SU-DHL-6 (cell line): ENCODE measurements around the gene TRPM2.
A peak's percentile ranks its signal among the peaks of the same experiment; 100 is the strongest.

Experiments
- H2AFZ ChIP-seq: fragments of 200-600 bp; sonication (generic); 2 replicates; pipeline ENCODE4 v1.6.1; 2014; ENCODE audit warnings: low read depth, mild to moderate bottlenecking, moderate library complexity, mixed read lengths, antibody characterized with exemption, low read length; ENCODE audit not compliant: severe bottlenecking
- H3F3A ChIP-seq: fragments of 200-600 bp; shearing (Covaris generic); 2 replicates; pipeline ENCODE4 v1.6.0; 2016; ENCODE audit warnings: antibody characterized with exemption, mild to moderate bottlenecking; ENCODE audit not compliant: insufficient read depth
- H3K27ac ChIP-seq: fragments of 200-600 bp; sonication (generic); 2 replicates; pipeline ENCODE4 v1.5.1; 2016; ENCODE audit warnings: low read depth, mild to moderate bottlenecking, low read length, moderate library complexity, mixed read lengths
- H3K27me3 ChIP-seq: fragments of 200-600 bp; sonication (generic), shearing (Covaris generic); 2 replicates; pipeline ENCODE4 v1.6.0; 2014; ENCODE audit warnings: mild to moderate bottlenecking, low read length
- H3K36me3 ChIP-seq: fragments of 200-600 bp; sonication (generic); 2 replicates; pipeline ENCODE4 v1.6.1; 2014; ENCODE audit warnings: mild to moderate bottlenecking, low read length, mixed read lengths
- H3K4me2 ChIP-seq: fragments of 300-600, 200-600 bp; shearing (Covaris generic), sonication (generic); 2 replicates; pipeline ENCODE4 v1.6.0; 2014; ENCODE audit warnings: low read length, low read depth, mild to moderate bottlenecking; ENCODE audit not compliant: poor library complexity, severe bottlenecking
- H3K4me3 ChIP-seq: fragments of 200-600 bp; sonication (generic); 2 replicates; pipeline ENCODE4 v1.5.1; 2014; ENCODE audit warnings: antibody characterized with exemption, low read length, mild to moderate bottlenecking, mixed read lengths; ENCODE audit not compliant: insufficient read depth, poor library complexity, severe bottlenecking
- H3K79me2 ChIP-seq: fragments of 200-600 bp; sonication (generic); 2 replicates; pipeline ENCODE4 v1.6.1; 2014; ENCODE audit warnings: mild to moderate bottlenecking, low read length, moderate library complexity; ENCODE audit not compliant: insufficient read depth
- H3K9ac ChIP-seq: fragments of 200-600 bp; sonication (generic); 2 replicates; pipeline ENCODE4 v1.7.0; 2014; ENCODE audit warnings: mild to moderate bottlenecking, low read length
- H3K9me2 ChIP-seq: fragments of 200-600 bp; sonication (generic); replicated peaks from 2 replicates; pipeline ENCODE4 v1.6.1; 2014; ENCODE audit warnings: low read length; ENCODE audit not compliant: insufficient read depth
- H3K9me3 ChIP-seq: fragments of 200-600 bp; sonication (generic); 2 replicates; pipeline ENCODE4 v1.6.1; 2014; ENCODE audit warnings: low read length, mixed read lengths; ENCODE audit not compliant: insufficient read depth
- H4K20me1 ChIP-seq: fragments of 200-600 bp; sonication (generic); 2 replicates; pipeline ENCODE4 v1.6.1; 2014; ENCODE audit warnings: low read depth, mild to moderate bottlenecking, antibody characterized with exemption, low read length, moderate library complexity, mixed read lengths
- EZH2phosphoT487 ChIP-seq: fragments of 200-600 bp; sonication (generic), shearing (Covaris generic); conservative IDR thresholded peaks from 2 replicates; pipeline ENCODE4 v1.6.1; 2018; ENCODE audit warnings: mild to moderate bottlenecking, antibody characterized with exemption, low read length, moderate library complexity, mixed read lengths
- TF ChIP-seq, protein P1 (sequence below): fragments of 200-600 bp; sonication (generic); IDR thresholded peaks from one replicate; pipeline ENCODE4 v1.5.1; 2017; ENCODE audit warnings: antibody characterized with exemption, mild to moderate bottlenecking, low read length, moderate library complexity; ENCODE audit not compliant: insufficient read depth, poor library complexity, severe bottlenecking

Gene TRPM2

GRCh38 chr21:44485254-44485793 lies 131.9 kb downstream of the TRPM2 start:
- H4K20me1 ChIP-seq: no peaks in the 10 kb centered on the region
- H3K79me2 ChIP-seq: no peaks in the 10 kb centered on the region
- no peak for TF ChIP-seq EZH2phosphoT487
- TF ChIP-seq, protein P1, sequence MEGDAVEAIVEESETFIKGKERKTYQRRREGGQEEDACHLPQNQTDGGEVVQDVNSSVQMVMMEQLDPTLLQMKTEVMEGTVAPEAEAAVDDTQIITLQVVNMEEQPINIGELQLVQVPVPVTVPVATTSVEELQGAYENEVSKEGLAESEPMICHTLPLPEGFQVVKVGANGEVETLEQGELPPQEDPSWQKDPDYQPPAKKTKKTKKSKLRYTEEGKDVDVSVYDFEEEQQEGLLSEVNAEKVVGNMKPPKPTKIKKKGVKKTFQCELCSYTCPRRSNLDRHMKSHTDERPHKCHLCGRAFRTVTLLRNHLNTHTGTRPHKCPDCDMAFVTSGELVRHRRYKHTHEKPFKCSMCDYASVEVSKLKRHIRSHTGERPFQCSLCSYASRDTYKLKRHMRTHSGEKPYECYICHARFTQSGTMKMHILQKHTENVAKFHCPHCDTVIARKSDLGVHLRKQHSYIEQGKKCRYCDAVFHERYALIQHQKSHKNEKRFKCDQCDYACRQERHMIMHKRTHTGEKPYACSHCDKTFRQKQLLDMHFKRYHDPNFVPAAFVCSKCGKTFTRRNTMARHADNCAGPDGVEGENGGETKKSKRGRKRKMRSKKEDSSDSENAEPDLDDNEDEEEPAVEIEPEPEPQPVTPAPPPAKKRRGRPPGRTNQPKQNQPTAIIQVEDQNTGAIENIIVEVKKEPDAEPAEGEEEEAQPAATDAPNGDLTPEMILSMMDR: no peak
- H3K27ac ChIP-seq: no peak overlapping the region
- H3K4me2 ChIP-seq: no peak overlapping the region
- no peak overlapping the region for H3K4me3 ChIP-seq
- H2AFZ ChIP-seq: no peak overlapping the region
- H3K9ac ChIP-seq: no peak overlapping the region
- H3F3A ChIP-seq: no peaks in the 10 kb centered on the region
- H3K9me2 ChIP-seq: no peaks in the 10 kb centered on the region
- H3K36me3 ChIP-seq: no peaks in the 10 kb centered on the region
- no peaks in the 10 kb centered on the region for H3K27me3 ChIP-seq
- H3K9me3 ChIP-seq: no peaks in the 10 kb centered on the region

- no peaks in the 10 kb centered on the region for H3F3A ChIP-seq
- H3K9ac ChIP-seq: no peak overlapping the region
- no peak overlapping the region for H3K4me3 ChIP-seq
- no peaks in the 10 kb centered on the region for H3K9me3 ChIP-seq
- no peaks in the 10 kb centered on the region for H3K79me2 ChIP-seq
- no peak overlapping the region for H3K27ac ChIP-seq
- no peaks in the 10 kb centered on the region for H3K36me3 ChIP-seq
- H3K4me2 ChIP-seq: no peak overlapping the region
- no peak for TF ChIP-seq EZH2phosphoT487
- TF ChIP-seq, protein P1: no peak
- no peaks in the 10 kb centered on the region for H4K20me1 ChIP-seq
- no peaks in the 10 kb centered on the region for H3K9me2 ChIP-seq
- no peak overlapping the region for H2AFZ ChIP-seq
- no peaks in the 10 kb centered on the region for H3K27me3 ChIP-seq
Measured at GRCh38 chr21:44485796-44486195, 132.4 kb downstream of the TRPM2 start.

DNA sequence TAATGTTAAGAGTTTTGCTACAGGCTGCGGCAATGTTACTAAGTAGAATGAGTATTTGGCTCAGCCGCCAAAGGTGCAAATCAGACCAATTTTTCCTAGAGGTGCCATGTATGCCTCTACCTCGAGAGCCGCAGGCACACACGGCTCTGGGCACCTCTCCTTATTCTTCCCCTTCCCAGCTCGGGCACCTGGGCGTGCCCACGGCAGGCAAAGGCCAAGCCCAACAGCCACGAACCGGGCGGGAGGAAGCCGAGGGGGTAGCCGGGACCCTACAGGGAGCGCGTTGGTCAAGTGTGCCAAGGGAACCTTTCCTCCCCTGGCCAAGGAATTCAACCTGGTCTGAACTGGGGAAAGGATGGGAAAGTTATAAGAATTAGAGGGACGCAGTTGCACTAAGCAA lies 132.9 kb downstream of the TRPM2 start:
- no peaks in the 10 kb centered on the region for H3K9me2 ChIP-seq
- no peak overlapping the region for H3K9ac ChIP-seq
- no peaks in the 10 kb centered on the region for H3F3A ChIP-seq
- no peaks in the 10 kb centered on the region for H4K20me1 ChIP-seq
- no peaks in the 10 kb centered on the region for H3K27me3 ChIP-seq
- H2AFZ ChIP-seq: no peak overlapping the region
- TF ChIP-seq EZH2phosphoT487: no peak
- TF ChIP-seq, protein P1: no peak
- H3K9me3 ChIP-seq: no peaks in the 10 kb centered on the region
- no peak overlapping the region for H3K4me2 ChIP-seq
- H3K4me3 ChIP-seq: no peak overlapping the region
- no peak overlapping the region for H3K27ac ChIP-seq
- H3K79me2 ChIP-seq: no peaks in the 10 kb centered on the region
- H3K36me3 ChIP-seq: no peaks in the 10 kb centered on the region

DNA sequence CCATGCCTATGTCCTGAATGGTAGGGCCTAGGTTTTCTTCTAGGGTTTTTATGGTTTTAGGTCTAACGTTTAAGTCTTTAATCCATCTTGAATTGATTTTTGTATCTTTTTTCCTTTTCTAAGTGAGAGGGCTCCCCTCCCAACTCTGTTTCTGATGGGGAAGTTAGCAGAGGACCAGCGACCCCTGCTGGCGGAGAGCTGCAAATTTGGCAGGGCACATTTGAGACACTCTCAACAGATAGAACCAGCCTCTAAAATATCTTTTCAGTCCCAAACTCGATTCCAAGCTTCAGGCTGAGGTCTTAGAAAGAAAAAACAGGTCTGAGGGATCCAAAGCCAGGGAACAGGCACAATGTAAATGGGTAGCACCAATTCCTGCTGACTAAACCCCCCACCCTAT lies 134.4 kb downstream of the TRPM2 start:
- H3K36me3 ChIP-seq: no peaks in the 10 kb centered on the region
- no peaks in the 10 kb centered on the region for H4K20me1 ChIP-seq
- H3K27ac ChIP-seq: no peak overlapping the region
- TF ChIP-seq EZH2phosphoT487: no peak
- TF ChIP-seq, protein P1: peak; percentile 52
- no peak overlapping the region for H2AFZ ChIP-seq
- no peak overlapping the region for H3K4me2 ChIP-seq
- H3F3A ChIP-seq: no peaks in the 10 kb centered on the region
- no peaks in the 10 kb centered on the region for H3K27me3 ChIP-seq
- H3K9ac ChIP-seq: no peak overlapping the region
- no peaks in the 10 kb centered on the region for H3K9me2 ChIP-seq
- H3K4me3 ChIP-seq: no peak overlapping the region
- H3K9me3 ChIP-seq: peaks cover 3% of the 10 kb centered on the region; the same call in 1 of the 2 replicates
- no peaks in the 10 kb centered on the region for H3K79me2 ChIP-seq
